HG02610 (cell line): ENCODE results near the gene TTC12.

Source experiments
- ATAC-seq: cut with Tn5 transposase; IDR thresholded peaks from one replicate; pipeline ENCODE4 v1.9.1; 2021; ENCODE audit warnings: mild to moderate bottlenecking, moderate library complexity; ENCODE audit not compliant: unreplicated experiment

TTC12 gene

DNA sequence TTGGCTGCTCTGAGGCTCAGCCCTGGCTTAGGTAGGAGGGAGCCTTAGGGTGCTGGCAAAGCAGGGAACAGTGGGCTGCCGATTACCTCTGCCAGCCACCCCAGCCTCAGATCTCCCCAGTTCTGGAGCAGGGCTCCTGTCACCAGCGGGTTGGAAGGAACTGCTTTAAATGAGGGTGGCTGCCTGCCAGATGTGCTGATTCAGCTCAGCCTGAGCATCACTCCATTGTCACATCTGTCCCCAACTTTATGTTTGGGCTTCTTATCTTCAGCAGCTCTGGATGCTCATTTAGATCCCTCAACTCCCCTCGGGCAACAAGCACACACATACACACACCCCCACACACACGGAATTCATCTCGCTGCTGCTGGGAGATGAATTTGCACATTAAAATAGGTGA is 56.3 kb downstream of the TTC12 start:
- no peak for ATAC-seq

GRCh38 chr11:113372309-113372708 is 57.9 kb downstream of the TTC12 start:
- ATAC-seq, result no peak

DNA sequence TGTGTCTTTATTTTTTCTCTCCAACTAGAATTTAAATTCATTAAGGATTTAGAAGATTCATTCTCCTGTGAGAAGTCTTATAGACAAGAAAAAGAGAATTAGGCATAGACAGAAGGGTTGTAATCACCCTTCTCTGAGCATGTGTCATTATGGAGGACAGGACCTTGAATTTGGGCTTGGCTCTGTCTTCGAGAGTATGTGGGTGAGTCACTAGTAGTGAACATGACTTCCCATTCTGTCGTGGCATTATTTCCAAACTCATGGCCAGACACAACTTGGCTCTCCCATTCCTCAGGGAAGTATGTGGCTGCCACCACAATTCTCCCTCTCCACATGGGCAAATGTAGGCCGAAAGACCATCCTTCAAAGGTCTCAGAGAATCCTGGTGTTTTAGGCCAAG is 58.9 kb downstream of the TTC12 start:
- ATAC-seq, result no peak

GRCh38 chr11:113373981-113374560 is 59.7 kb downstream of the TTC12 start:
- ATAC-seq, result no peak

DNA sequence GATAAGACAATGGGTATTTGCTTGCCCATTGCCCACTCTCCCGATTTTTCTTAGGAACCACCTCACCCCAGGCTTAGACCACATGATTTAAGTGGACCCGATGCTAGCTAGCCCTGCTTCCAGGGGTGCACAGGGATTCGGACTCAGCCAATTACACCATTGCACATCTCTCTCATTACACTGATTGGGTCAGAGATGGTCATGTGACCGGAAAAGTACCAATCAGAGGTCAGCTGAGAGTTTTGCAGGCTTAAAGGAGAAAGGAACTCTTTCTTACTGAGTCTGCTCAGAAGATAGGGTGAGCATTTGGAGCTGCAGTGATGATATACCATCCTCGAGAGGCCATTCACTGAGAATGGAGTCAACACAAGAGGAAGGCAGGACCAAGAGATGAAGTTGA is 61.0 kb downstream of the TTC12 start:
- ATAC-seq, result no peak

DNA sequence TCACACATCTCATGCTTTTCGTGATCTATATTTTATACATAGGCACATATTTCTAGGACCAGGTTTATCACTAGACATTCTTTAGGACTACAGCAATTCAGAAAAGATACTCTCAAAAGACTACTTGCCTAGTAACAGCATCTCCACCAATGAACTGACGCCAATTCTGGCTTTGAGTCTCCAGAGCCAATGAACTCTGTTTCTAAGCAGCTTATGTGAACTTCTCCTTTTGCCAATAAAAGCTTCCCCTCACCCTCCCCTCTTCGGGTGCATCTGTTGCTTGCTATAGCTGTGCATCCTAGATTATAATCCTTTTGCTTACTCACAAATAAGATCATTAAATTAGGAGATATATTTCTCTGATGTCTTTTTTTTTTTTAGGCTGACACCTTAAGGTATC is 61.8 kb downstream of the TTC12 start:
- no peak for ATAC-seq

DNA sequence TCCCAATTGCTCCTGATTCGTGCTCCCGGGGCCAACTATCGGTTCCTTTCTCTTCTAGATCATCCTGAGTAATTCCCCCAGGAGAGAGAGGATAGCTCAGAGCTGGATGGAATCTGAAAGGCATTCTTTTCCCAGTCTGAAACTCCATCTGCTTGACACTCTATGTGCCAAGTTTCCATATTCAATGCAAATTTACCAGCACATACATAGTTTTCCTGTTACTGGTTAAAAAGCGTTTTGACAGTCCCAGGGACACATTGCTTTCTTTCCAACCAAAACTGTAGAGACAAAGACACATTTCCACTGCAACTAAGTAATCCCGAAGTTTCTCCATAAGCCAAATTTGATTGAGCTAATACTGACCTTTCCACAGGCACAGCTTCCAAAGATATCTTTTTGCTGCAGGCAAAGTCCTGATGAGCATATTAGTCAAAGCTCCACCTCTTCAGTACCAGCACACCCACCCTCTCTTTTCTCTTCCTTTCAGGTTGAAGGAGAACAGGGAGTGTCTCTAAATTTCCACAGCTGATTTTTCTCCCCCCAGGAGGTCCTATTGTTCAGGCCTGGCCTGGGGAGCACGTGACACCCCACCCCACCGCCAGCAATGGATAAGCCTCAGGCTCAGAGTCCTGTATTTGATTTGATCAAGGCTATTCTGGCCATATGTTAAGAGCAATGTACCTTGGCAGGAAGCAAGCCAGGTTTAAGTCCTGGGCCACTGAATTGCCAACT is 63.5 kb downstream of the TTC12 start:
- ATAC-seq, result no peak

- ATAC-seq, result no peak
Observed at GRCh38 chr11:113378692-113379091, 64.3 kb downstream of the TTC12 start.

DNA sequence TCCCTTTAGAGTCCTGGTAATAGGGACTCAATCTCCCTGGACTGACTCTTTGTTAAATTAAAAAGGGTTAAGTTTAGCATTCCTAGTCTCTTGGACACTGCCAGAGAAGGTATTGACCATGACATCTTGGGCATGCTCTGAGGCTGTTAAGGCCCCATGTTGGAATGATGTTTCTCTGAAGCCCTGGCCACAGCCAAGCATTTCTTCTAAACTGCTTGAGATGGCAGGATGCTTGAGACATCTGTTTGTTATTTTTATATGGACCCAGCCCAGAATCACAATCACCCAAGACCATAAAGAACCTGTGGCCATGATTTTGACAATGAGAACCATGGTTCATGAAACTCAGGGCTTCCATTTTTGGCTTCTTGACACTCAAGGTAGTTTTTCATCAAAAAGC is 67.7 kb downstream of the TTC12 start:
- no peak for ATAC-seq

GRCh38 chr11:113384551-113384950 is 70.2 kb downstream of the TTC12 start:
- ATAC-seq, result no peak

DNA sequence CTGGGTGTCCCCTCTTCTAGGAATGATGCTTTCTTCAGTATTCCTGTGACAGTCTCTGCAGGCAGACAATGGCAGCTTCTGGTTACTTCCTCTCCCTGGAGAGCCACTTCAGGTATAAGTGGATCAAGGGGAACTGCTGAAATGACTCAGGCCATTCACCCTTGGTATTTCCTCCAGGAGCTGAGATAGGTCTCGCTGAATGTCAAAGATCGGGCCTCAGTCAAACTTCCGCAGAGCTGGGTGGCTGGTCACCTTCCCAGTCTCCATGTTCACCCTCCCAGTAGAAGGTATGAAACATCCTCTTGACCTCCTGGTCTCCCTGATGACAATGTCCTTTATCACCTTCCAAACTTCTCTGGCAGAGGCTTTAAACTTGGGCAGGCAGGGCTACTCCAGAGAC is 71.4 kb downstream of the TTC12 start:
- ATAC-seq, result no peak

GRCh38 chr11:113386866-113387265 is 72.5 kb downstream of the TTC12 start:
- ATAC-seq, result no peak

GRCh38 chr11:113387605-113388211 is 73.3 kb downstream of the TTC12 start, which contains the start of gene ANKK1:
Gene ANKK1 (plus strand): TSS chr11:113387779. CDS start chr11:113387885, 106 bp downstream.
- ATAC-seq, result no peak

- ATAC-seq, result no peak
Observed at GRCh38 chr11:113389272-113389671, 74.9 kb downstream of the TTC12 start.

DNA sequence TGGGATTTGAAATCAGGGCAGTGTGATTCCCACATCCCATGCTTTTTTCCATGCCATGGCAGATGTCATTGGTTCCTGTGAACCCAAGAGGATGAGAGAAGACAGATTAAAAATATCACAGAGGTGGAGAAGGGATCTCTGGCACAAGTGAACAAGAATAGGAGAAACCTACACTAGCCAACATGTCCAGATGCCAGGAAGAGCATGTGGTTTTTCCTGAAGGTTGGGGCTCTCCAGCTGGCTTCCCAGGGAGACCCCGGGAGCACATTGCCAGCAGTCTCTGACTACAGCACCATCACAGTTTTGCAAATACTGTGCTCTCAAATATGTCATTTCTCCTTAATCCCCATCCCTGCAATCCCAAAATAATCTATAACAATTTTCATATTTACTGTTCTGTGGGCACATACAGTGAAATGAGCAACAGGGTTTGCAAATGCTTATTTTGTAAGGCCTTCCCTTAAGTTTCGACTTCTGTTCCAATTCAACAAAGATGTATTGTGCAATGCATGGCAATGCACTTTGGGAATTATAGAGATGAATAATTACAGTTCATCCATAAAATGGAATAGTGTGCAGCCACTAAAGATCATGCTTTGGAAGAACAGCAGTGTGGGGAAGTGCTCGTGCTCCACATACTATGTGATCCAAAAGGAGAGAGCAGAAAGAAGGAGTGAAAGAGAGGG is 78.0 kb downstream of the TTC12 start:
- ATAC-seq, result no peak

DNA sequence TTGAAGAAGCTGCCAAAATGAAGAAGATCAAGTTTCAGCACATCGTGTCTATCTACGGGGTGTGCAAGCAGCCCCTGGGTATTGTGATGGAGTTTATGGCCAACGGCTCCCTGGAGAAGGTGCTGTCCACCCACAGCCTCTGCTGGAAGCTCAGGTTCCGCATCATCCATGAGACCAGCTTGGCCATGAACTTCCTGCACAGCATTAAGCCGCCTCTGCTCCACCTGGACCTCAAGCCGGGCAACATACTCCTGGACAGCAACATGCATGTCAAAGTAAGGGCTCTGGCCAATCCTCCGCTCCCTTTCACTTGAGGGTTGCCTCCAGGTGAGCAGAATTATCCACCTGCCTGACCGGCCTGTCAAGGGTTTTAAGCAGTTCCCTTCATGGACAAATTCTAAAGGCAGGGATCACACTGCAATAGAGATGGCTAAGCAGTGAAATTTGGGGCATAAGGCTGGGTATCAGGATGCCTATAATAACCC is 79.2 kb downstream of the TTC12 start:
- ATAC-seq, result no peak

GRCh38 chr11:113394919-113395318 is 80.5 kb downstream of the TTC12 start:
- no peak for ATAC-seq

DNA sequence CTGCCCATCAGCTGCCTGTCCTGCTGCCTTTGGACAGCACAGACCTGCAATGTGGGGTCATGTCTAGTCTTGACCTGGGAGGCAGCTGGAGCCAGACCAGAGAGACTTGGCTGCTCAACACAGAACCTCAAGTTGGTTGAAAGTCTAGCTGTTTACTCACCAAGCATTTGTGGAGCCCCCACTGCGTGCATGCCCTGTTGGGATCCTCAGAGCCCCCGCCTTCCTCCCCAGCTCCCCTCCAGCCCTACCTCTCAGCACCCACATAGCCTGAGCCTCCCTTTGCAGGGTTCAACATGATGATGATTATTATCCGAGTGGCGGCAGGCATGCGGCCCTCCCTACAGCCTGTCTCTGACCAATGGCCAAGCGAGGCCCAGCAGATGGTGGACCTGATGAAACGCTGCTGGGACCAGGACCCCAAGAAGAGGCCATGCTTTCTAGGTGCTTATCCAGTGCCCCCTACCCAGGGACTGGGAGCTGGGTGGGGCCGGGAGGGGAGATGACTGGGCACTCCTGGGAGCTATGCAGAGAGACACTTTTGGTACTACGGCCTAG is 81.5 kb downstream of the TTC12 start:
- no peak for ATAC-seq

- ATAC-seq, result no peak
Observed at GRCh38 chr11:113396690-113397089, 82.3 kb downstream of the TTC12 start.

DNA sequence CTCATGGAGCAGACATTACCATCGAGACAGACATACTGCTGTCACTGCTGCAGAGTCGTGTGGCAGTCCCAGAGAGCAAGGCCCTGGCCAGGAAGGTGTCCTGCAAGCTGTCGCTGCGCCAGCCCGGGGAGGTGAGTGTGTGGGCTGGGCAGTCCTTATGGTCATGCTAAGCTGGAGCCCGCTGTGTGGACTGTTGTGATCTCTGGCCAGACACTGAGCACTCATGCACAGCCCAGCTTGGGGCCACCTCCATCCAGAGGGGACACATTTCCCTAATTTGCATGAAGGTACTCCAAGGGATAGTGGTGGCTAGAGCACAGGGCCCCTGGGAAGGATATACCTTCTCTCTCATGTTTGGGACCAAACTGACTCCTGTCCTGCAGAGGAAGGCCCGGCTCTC is 82.8 kb downstream of the TTC12 start:
- no peak for ATAC-seq

DNA sequence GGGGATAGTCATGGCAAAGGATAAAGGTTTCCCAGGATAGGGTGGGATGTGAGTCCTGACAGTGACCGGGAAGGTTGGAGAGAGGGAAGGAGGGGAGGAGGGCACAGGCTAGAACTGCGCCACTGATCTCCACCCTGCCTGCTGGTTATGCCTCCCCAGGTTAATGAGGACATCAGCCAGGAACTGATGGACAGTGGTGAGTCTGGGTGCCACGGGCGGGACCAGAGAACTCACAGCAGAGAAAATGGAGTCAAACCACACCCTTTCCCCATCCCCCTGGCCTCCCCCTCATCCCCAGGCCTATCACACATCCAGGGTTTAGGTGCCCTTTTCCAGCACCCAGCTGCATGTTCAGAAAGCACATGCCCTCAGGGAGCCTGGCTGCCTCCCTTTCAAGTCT is 83.4 kb downstream of the TTC12 start:
- no peak for ATAC-seq
